ENCODE data around the gene PPP2R3B. TPM values are rescaled to one million over a fixed set of nuclear protein-coding genes. Genes with fewer than 3 reads are reported as not detected.

Gene PPP2R3B
- polyA plus RNA-seq, 1 donor (not counting 4 experiments of a cell fraction or from before 2014, with no cell fraction given): 6.6 TPM

- no peak overlapping the region for H3K4me2 ChIP-seq (ENCODE audit: control insufficient read depth, extremely low read depth, insufficient read depth, low read depth, low read length)
- H3K9me3 ChIP-seq (ENCODE audit: control insufficient read depth, low read depth, low read length): no peaks in the 10 kb centered on the region
- no peaks in the 10 kb centered on the region for H3K9me1 ChIP-seq (ENCODE audit: control insufficient read depth, extremely low read depth, insufficient read depth, low read length)
- FAIRE-seq (no peak), DNase-seq (ENCODE audit: low read depth, low spot score) (no peak)
- H3K27ac ChIP-seq (ENCODE audit: control insufficient read depth, insufficient read depth, low read length): no peak overlapping the region
- no peak overlapping the region for H3K9ac ChIP-seq (ENCODE audit: control insufficient read depth, extremely low read depth, insufficient read depth, low read length)
- no peak for TF ChIP-seq CTCF (optimal IDR thresholded peaks at IDR 0.05 in 1 of 3, IDR thresholded peaks at IDR 0.05 in 1 of 3, conservative IDR thresholded peaks at IDR 0.05 in 1 of 3; ENCODE audit: extremely low read depth in 1 of 3, insufficient read depth in 2 of 3, low read length in 3 of 3)
- TF ChIP-seq EZH2 (IDR thresholded peaks at IDR 0.05; ENCODE audit: low read length): no peak
- H3K4me3 ChIP-seq (ENCODE audit: control insufficient read depth in 2 of 3, extremely low read depth in 1 of 3, insufficient read depth in 2 of 3, low read depth in 1 of 3, low read length in 3 of 3): no peak overlapping the region
- H3K36me3 ChIP-seq (ENCODE audit: control insufficient read depth in 2 of 2, extremely low read depth in 1 of 2, insufficient read depth in 2 of 2, low read length in 2 of 2): peaks cover 6% of the 10 kb centered on the region in 2 experiments
- no peak overlapping the region for H2AFZ ChIP-seq (ENCODE audit: control insufficient read depth, low read length)
- H4K20me1 ChIP-seq (ENCODE audit: control insufficient read depth, extremely low read depth, insufficient read depth, low read length): no peaks in the 10 kb centered on the region
- no peaks in the 10 kb centered on the region for H3K4me1 ChIP-seq (ENCODE audit: control insufficient read depth, extremely low read depth, insufficient read depth, low read length)
- H3K79me2 ChIP-seq (ENCODE audit: control insufficient read depth, insufficient read depth, low read length): no peaks in the 10 kb centered on the region
- dilution Hi-C loops (cut with MboI; ENCODE audit: extremely low pct_ligation_motif_present, low sequenced_read_pairs): no loop called here
- H3K27me3 ChIP-seq (ENCODE audit: control insufficient read depth, extremely low read depth, insufficient read depth, low read length): no peaks in the 10 kb centered on the region
These were observed 87.7 kb downstream of the PPP2R3B start for GRCh38 chrX:298993-299392.

- no peak overlapping the region for H3K4me3 ChIP-seq (ENCODE audit: control insufficient read depth in 2 of 3, extremely low read depth in 1 of 3, insufficient read depth in 2 of 3, low read depth in 1 of 3, low read length in 3 of 3)
- FAIRE-seq (no peak), DNase-seq (ENCODE audit: low read depth, low spot score) (no peak)
- no peaks in the 10 kb centered on the region for H3K4me1 ChIP-seq (ENCODE audit: control insufficient read depth, extremely low read depth, insufficient read depth, low read length)
- no peak overlapping the region for H3K9ac ChIP-seq (ENCODE audit: control insufficient read depth, extremely low read depth, insufficient read depth, low read length)
- H2AFZ ChIP-seq (ENCODE audit: control insufficient read depth, low read length): no peak overlapping the region
- no peaks in the 10 kb centered on the region for H4K20me1 ChIP-seq (ENCODE audit: control insufficient read depth, extremely low read depth, insufficient read depth, low read length)
- dilution Hi-C loops (cut with MboI; ENCODE audit: extremely low pct_ligation_motif_present, low sequenced_read_pairs): no loop called here
- TF ChIP-seq EZH2 (IDR thresholded peaks at IDR 0.05; ENCODE audit: low read length) (no peak), CTCF (optimal IDR thresholded peaks at IDR 0.05 in 1 of 3, IDR thresholded peaks at IDR 0.05 in 1 of 3, conservative IDR thresholded peaks at IDR 0.05 in 1 of 3; ENCODE audit: extremely low read depth in 1 of 3, insufficient read depth in 2 of 3, low read length in 3 of 3) (no peak)
- no peaks in the 10 kb centered on the region for H3K79me2 ChIP-seq (ENCODE audit: control insufficient read depth, insufficient read depth, low read length)
- no peaks in the 10 kb centered on the region for H3K9me1 ChIP-seq (ENCODE audit: control insufficient read depth, extremely low read depth, insufficient read depth, low read length)
- H3K27me3 ChIP-seq (ENCODE audit: control insufficient read depth, extremely low read depth, insufficient read depth, low read length): no peaks in the 10 kb centered on the region
- no peak overlapping the region for H3K27ac ChIP-seq (ENCODE audit: control insufficient read depth, insufficient read depth, low read length)
- H3K36me3 ChIP-seq (ENCODE audit: control insufficient read depth in 2 of 2, extremely low read depth in 1 of 2, insufficient read depth in 2 of 2, low read length in 2 of 2): peaks cover 2 to 9% of the 10 kb centered on the region in 2 experiments
- H3K4me2 ChIP-seq (ENCODE audit: control insufficient read depth, extremely low read depth, insufficient read depth, low read depth, low read length): no peak overlapping the region
- H3K9me3 ChIP-seq (ENCODE audit: control insufficient read depth, low read depth, low read length): no peaks in the 10 kb centered on the region
These were observed 91.6 kb downstream of the PPP2R3B start for GRCh38 chrX:295136-295535.
